ENCODE measurements around the gene SYNC. TPM values are rescaled to one million over a fixed set of nuclear protein-coding genes. Genes with fewer than 3 reads are reported as not detected.

The SYNC gene
- total and polyA plus RNA-seq, 2 experiments from 2014 or later, result not detected

DNA sequence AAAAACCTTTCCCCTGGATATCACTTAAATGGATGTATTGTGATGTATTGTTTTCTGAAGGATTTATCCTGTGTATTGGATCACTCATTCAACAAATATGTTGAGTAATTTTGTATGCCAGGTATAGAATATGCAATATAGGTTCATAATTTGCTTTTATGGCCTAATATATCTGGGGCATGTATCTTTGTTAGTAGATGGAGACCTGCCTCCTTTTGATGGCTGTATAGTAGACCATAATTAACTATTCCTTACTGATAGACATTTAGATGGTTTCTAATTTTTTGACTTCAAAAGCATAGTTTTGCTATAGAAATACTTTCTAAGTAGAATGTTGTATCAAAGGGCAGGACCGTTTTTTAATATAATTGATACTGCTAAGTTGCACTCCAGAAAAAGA, 43.0 kb downstream of the SYNC start:
- DNase-seq (ENCODE audit: low spot score) (no peak), ATAC-seq (no peak)
- peaks cover 80% of the 10 kb centered on the region for H3K36me3 ChIP-seq (ENCODE audit: insufficient read depth)
- peaks cover 95% of the 10 kb centered on the region for H3K36me3 Mint-ChIP-seq (ENCODE audit: low read depth)
- peaks cover 91% of the 10 kb centered on the region for H3K79me2 ChIP-seq (replicated peaks; ENCODE audit: insufficient read depth)
- H3K9me3 Mint-ChIP-seq, result no peaks in the 10 kb centered on the region
- peaks cover 58% of the 10 kb centered on the region for H4K20me1 ChIP-seq (replicated peaks; ENCODE audit: insufficient read depth)
- H3K4me3 ChIP-seq, result no peak overlapping the region
- H3K4me2 ChIP-seq, result no peak overlapping the region
- H3K4me3 Mint-ChIP-seq, result no peak overlapping the region
- H3K27me3 Mint-ChIP-seq (ENCODE audit: insufficient read depth, low read depth, poor library complexity), result peaks cover 12% of the 10 kb centered on the region
- H3K27ac ChIP-seq (ENCODE audit: low read depth), result no peak overlapping the region
- H3K27ac Mint-ChIP-seq, result no peak overlapping the region
- peaks cover 6% of the 10 kb centered on the region; the same call in 1 of the 2 replicates for H3K4me1 ChIP-seq (ENCODE audit: insufficient read depth)
- H3F3A ChIP-seq (replicated peaks; ENCODE audit: low read depth), result peaks cover 37% of the 10 kb centered on the region
- peaks cover 7% of the 10 kb centered on the region; the same call in 2 of the 3 replicates for H3K4me1 Mint-ChIP-seq
- no peaks in the 10 kb centered on the region for H3K9me2 ChIP-seq (ENCODE audit: insufficient read depth)
- no peak overlapping the region for H2AFZ ChIP-seq
- TF ChIP-seq ZNF114 (CRISPR knock-in tag; IDR thresholded peaks at IDR 0.05) (no peak), ZNF462 (CRISPR knock-in tag; IDR thresholded peaks at IDR 0.05) (no peak), NANOG (IDR thresholded peaks at IDR 0.05; ENCODE audit: borderline replicate concordance) (no peak), POLR2AphosphoS5 (IDR thresholded peaks at IDR 0.05; ENCODE audit: low read depth) (no peak), ZNF331 (CRISPR knock-in tag; IDR thresholded peaks at IDR 0.05; ENCODE audit: low read depth) (no peak), CREB1 (CRISPR knock-in tag; IDR thresholded peaks at IDR 0.05; ENCODE audit: low read depth) (no peak), STAT1 (IDR thresholded peaks at IDR 0.05; ENCODE audit: unreplicated experiment) (no peak)
- TF ChIP-seq, protein P1, sequence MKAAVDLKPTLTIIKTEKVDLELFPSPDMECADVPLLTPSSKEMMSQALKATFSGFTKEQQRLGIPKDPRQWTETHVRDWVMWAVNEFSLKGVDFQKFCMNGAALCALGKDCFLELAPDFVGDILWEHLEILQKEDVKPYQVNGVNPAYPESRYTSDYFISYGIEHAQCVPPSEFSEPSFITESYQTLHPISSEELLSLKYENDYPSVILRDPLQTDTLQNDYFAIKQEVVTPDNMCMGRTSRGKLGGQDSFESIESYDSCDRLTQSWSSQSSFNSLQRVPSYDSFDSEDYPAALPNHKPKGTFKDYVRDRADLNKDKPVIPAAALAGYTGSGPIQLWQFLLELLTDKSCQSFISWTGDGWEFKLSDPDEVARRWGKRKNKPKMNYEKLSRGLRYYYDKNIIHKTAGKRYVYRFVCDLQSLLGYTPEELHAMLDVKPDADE (IDR thresholded peaks at IDR 0.05), result no peak
- TF ChIP-seq, protein P2, sequence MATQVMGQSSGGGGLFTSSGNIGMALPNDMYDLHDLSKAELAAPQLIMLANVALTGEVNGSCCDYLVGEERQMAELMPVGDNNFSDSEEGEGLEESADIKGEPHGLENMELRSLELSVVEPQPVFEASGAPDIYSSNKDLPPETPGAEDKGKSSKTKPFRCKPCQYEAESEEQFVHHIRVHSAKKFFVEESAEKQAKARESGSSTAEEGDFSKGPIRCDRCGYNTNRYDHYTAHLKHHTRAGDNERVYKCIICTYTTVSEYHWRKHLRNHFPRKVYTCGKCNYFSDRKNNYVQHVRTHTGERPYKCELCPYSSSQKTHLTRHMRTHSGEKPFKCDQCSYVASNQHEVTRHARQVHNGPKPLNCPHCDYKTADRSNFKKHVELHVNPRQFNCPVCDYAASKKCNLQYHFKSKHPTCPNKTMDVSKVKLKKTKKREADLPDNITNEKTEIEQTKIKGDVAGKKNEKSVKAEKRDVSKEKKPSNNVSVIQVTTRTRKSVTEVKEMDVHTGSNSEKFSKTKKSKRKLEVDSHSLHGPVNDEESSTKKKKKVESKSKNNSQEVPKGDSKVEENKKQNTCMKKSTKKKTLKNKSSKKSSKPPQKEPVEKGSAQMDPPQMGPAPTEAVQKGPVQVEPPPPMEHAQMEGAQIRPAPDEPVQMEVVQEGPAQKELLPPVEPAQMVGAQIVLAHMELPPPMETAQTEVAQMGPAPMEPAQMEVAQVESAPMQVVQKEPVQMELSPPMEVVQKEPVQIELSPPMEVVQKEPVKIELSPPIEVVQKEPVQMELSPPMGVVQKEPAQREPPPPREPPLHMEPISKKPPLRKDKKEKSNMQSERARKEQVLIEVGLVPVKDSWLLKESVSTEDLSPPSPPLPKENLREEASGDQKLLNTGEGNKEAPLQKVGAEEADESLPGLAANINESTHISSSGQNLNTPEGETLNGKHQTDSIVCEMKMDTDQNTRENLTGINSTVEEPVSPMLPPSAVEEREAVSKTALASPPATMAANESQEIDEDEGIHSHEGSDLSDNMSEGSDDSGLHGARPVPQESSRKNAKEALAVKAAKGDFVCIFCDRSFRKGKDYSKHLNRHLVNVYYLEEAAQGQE (IDR thresholded peaks at IDR 0.05; ENCODE audit: unreplicated experiment), result no peak
- H3K27me3 ChIP-seq (ENCODE audit: insufficient read depth), result no peaks in the 10 kb centered on the region
